ENCODE results near the gene RECK. TPM values are rescaled to one million over a fixed set of nuclear protein-coding genes. Genes with fewer than 3 reads are reported as not detected.
"Not testable (repeated sequence)": the region's sequence is repeated elsewhere in the genome, so short reads cannot be mapped to it uniquely, and the experiment has no call there.

Gene RECK, protein sequence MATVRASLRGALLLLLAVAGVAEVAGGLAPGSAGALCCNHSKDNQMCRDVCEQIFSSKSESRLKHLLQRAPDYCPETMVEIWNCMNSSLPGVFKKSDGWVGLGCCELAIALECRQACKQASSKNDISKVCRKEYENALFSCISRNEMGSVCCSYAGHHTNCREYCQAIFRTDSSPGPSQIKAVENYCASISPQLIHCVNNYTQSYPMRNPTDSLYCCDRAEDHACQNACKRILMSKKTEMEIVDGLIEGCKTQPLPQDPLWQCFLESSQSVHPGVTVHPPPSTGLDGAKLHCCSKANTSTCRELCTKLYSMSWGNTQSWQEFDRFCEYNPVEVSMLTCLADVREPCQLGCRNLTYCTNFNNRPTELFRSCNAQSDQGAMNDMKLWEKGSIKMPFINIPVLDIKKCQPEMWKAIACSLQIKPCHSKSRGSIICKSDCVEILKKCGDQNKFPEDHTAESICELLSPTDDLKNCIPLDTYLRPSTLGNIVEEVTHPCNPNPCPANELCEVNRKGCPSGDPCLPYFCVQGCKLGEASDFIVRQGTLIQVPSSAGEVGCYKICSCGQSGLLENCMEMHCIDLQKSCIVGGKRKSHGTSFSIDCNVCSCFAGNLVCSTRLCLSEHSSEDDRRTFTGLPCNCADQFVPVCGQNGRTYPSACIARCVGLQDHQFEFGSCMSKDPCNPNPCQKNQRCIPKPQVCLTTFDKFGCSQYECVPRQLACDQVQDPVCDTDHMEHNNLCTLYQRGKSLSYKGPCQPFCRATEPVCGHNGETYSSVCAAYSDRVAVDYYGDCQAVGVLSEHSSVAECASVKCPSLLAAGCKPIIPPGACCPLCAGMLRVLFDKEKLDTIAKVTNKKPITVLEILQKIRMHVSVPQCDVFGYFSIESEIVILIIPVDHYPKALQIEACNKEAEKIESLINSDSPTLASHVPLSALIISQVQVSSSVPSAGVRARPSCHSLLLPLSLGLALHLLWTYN
- total RNA-seq (10 to 100 TPM in 2 of 5 donors, 1 to 10 TPM in 3; 8.9 to 11.4 (median 9.9) TPM), total RNA-seq (2.1 to 30.2 (median 14.4) reads per million in 29 experiments)
- total RNA-seq (2013), result 10.2 TPM

DNA sequence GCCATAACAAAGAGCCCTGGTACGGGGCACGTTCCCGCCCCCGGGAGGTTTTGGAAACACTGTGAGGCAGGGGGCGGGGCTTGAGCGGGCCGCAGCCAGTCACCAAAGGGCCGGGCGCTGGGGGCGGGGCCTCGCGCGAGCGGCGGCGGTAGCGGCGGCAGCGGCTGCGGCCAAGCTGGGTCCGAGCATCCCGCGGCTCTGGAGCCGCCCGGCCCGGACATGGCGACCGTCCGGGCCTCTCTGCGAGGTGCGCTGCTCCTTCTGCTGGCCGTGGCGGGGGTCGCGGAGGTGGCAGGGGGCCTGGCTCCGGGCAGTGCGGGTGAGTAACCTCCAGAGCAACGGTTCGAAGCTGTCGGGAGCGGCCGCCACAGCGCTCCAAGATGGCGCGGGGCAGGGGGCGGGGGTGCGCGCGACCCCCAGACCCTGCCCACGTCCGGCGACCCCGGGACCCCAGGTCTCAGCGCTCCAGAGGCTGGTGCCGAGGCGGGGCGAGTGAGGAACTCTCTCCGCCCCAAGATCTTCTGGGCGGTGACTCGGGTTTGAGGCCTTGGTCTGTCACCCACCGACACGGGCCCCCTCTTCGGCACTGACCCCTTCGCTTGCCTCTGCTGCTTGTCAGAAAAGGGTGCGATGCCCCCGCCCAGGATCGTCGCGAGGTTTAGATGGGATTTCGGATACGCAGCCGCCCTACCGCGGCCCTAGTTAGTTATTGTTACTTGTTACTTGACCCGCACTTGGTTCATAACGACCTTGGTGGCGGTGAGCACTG lies at the start of gene RECK:
Gene RECK (plus strand): TSS at position 134 of the 769 bp plus-strand sequence. CDS start 86 bp downstream, at position 220.
- CTCF ChIA-PET, result interaction anchor here in 1 of 2 donors (1.6 kb wide), 1 partner anchor 8 kb away, joined by 5 read pairs; no protein-coding TSS in a partner anchor
- WGBS (ENCODE audit: insufficient coverage), result under 1% methylated on average over 75 of the region's 77 CpGs
- Histone ChIP-seq H3K4me1 (ENCODE audit: control insufficient read depth in 1 of 2, extremely low read depth in 1 of 2, insufficient read depth in 2 of 2, low read length in 2 of 2) (peaks cover 22 to 28% of the 10 kb centered on the region in 2 experiments), H3K9me3 (no peaks in the 10 kb centered on the region), H3K4me3 (ENCODE audit: control insufficient read depth in 1 of 2, extremely low read depth in 1 of 2, low read length in 1 of 2) (peak within 1 kb of the TSS; percentile 84 to 85), H3K36me3 (ENCODE audit: control insufficient read depth in 2 of 2, extremely low read depth in 1 of 2, insufficient read depth in 1 of 2, low read length in 1 of 2) (no peaks in the 10 kb centered on the region), H3K27me3 (replicated peaks in 1 of 2; ENCODE audit: control insufficient read depth in 2 of 2, extremely low read depth in 1 of 2, insufficient read depth in 2 of 2, low read length in 1 of 2) (peaks cover 0 to 4% of the 10 kb centered on the region in 2 experiments), H3K27ac (ENCODE audit: low read length) (peak within 1 kb of the TSS; percentile 38)
- peak; percentile 92 to 94 (median 94) for ATAC-seq (replicated peaks in 1 of 4)
- Mint-ChIP-seq H3K27ac (peak within 1 kb of the TSS; percentile 46 to 71), H3K4me1 (peaks cover 46 to 48% (median 47%) of the 10 kb centered on the region in 3 donors), H3K36me3 (no peaks in the 10 kb centered on the region), H3K27me3 (no peaks in the 10 kb centered on the region), H3K9me3 (no peaks in the 10 kb centered on the region), H3K4me3 (peak within 1 kb of the TSS; percentile 83 to 93 (median 87))
- POLR2A ChIA-PET, result interaction anchor here in 1 of 2 donors (0.6 kb wide), 1 partner anchor 108 kb away, joined by 7 read pairs; no protein-coding TSS in a partner anchor
- peak; percentile 60 to 90 (median 78) for DNase-seq

DNA sequence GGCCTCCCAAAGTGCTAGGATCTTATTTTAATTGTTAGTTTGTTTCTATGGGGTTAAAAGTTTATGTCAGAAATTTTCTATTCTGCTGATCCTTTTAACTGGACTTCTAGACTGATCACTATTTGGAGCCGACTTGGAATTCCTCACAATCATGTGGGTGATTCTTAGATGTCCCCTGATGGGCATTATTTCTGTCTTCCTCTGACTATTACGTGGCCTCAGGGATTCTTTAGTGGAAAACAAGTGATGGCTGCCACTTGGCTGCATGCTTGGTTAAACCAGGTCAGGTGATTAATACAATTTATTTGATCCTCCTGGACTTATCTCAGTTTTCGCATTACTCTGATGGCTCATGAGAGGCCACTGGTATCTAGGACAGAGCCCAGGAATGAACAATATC lies 46.6 kb upstream of the RECK start:
- CTCF ChIA-PET, result interaction anchor here in 1 of 2 donors (1.0 kb wide), 1 partner anchor 579 kb away, joined by 3 read pairs; no protein-coding TSS in a partner anchor
- no peaks in the 10 kb centered on the region for H3K4me1 Mint-ChIP-seq
- H3K9me3 Mint-ChIP-seq, result no peaks in the 10 kb centered on the region
- Histone ChIP-seq H3K27ac (ENCODE audit: low read length) (no peak overlapping the region), H3K4me1 (ENCODE audit: control insufficient read depth in 1 of 2, extremely low read depth in 1 of 2, insufficient read depth in 2 of 2, low read length in 2 of 2) (no peaks in the 10 kb centered on the region), H3K27me3 (replicated peaks in 1 of 2; ENCODE audit: control insufficient read depth in 2 of 2, extremely low read depth in 1 of 2, insufficient read depth in 2 of 2, low read length in 1 of 2) (peaks cover 0 to 3% of the 10 kb centered on the region in 2 experiments), H3K36me3 (ENCODE audit: control insufficient read depth in 2 of 2, extremely low read depth in 1 of 2, insufficient read depth in 1 of 2, low read length in 1 of 2) (no peaks in the 10 kb centered on the region), H3K4me3 (ENCODE audit: control insufficient read depth in 1 of 2, extremely low read depth in 1 of 2, low read length in 1 of 2) (no peak overlapping the region), H3K9me3 (no peaks in the 10 kb centered on the region)
- no peak overlapping the region for H3K27ac Mint-ChIP-seq
- WGBS (ENCODE audit: insufficient coverage), result 80% methylated on average over 2 of the region's 3 CpGs
- no peak for ATAC-seq (replicated peaks in 1 of 4)
- peaks cover 25 to 27% of the 10 kb centered on the region in 2 donors for H3K27me3 Mint-ChIP-seq
- POLR2A ChIA-PET, result no interaction called here
- H3K36me3 Mint-ChIP-seq, result no peaks in the 10 kb centered on the region
- no peak overlapping the region for H3K4me3 Mint-ChIP-seq
- no peak for DNase-seq

DNA sequence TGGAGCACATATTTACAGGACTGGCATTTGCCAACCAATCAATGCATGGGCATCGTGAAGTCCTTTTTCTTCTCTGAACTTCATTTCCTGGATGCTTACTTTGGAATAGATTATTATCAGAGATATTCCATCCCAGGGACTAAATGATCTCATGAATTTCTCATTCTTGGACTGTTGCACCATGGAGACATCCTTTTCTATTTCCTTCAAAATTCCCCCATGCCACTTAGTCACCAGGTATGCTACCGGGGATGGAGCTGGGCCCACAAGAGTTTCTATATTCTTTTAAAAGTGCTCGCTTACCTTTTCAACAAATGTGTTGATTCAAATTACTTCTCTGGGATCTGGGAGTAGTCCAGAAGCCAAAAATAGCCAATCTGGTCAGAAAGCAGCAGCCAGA lies 43.6 kb upstream of the RECK start:
- H3K36me3 Mint-ChIP-seq; POLR2A ChIA-PET; DNase-seq; CTCF ChIA-PET; H3K4me1 Mint-ChIP-seq; H3K27ac ChIP-seq (ENCODE audit: low read length); H3K9me3 Mint-ChIP-seq; H3K4me3 Mint-ChIP-seq; ATAC-seq (replicated peaks in 1 of 4); H3K36me3 ChIP-seq (ENCODE audit: control insufficient read depth in 2 of 2, extremely low read depth in 1 of 2, insufficient read depth in 1 of 2, low read length in 1 of 2); H3K4me1 ChIP-seq (ENCODE audit: control insufficient read depth in 1 of 2, extremely low read depth in 1 of 2, insufficient read depth in 2 of 2, low read length in 2 of 2); H3K9me3 ChIP-seq; H3K4me3 ChIP-seq (ENCODE audit: control insufficient read depth in 1 of 2, extremely low read depth in 1 of 2, low read length in 1 of 2); H3K27me3 ChIP-seq (replicated peaks in 1 of 2; ENCODE audit: control insufficient read depth in 2 of 2, extremely low read depth in 1 of 2, insufficient read depth in 2 of 2, low read length in 1 of 2); H3K27ac Mint-ChIP-seq: not testable (repeated sequence)
- H3K27me3 Mint-ChIP-seq, result peaks cover 22 to 29% of the 10 kb centered on the region in 2 donors
- WGBS (ENCODE audit: insufficient coverage), result no CpG with 5 or more reads among the region's 3 CpGs

DNA sequence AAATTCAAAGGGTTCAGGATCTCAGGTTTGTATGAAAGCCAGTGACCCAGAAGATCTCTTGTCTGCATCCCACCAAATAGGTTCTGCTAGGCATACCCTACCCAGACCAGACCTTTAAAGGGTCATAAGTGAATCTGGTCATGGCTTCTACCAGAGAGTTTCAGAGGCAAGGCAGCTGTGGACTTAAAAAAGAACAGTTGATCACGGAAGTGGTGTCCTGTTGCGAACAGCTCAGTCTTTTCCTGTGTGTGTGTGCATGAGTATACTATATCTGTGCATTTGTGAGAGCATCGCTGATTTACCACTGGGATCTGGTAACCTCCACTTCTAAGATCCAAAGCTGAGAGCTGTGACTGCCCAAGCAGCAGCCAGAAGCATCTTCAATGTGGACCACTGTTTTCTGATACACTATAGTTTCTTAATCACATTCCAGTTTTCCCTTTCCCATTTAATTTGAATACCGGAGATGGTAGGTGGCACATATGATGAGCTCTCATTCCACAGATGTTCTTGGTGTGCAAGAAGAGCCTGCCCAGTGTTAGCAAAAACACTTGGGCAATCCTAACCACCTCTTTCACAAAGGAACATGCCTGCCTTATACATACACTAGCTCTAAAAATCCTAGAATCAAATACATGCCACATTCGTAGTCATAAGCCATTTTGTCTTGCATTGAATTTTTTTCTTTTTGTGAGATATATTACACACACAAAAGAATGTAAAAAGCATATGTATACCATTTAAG lies 42.6 kb upstream of the RECK start:
- no peaks in the 10 kb centered on the region for H3K9me3 ChIP-seq
- ChIA-PET POLR2A (no interaction called here), CTCF (interaction anchor here in 1 of 2 donors (1.5 kb wide), 1 partner anchor 91 kb away, joined by 3 read pairs; no protein-coding TSS in a partner anchor)
- DNase-seq (no peak), ATAC-seq (replicated peaks in 1 of 4) (no peak)
- no peaks in the 10 kb centered on the region for H3K4me1 ChIP-seq (ENCODE audit: control insufficient read depth in 1 of 2, extremely low read depth in 1 of 2, insufficient read depth in 2 of 2, low read length in 2 of 2)
- peaks cover 0 to 3% of the 10 kb centered on the region in 2 experiments for H3K27me3 ChIP-seq (replicated peaks in 1 of 2; ENCODE audit: control insufficient read depth in 2 of 2, extremely low read depth in 1 of 2, insufficient read depth in 2 of 2, low read length in 1 of 2)
- H3K36me3 ChIP-seq (ENCODE audit: control insufficient read depth in 2 of 2, extremely low read depth in 1 of 2, insufficient read depth in 1 of 2, low read length in 1 of 2), result no peaks in the 10 kb centered on the region
- Mint-ChIP-seq H3K9me3 (peaks cover 0 to 14% (median 10%) of the 10 kb centered on the region in 3 donors), H3K27ac (no peak overlapping the region), H3K36me3 (peaks cover 3% of the 10 kb centered on the region), H3K4me1 (no peaks in the 10 kb centered on the region), H3K4me3 (no peak overlapping the region), H3K27me3 (peaks cover 22 to 29% of the 10 kb centered on the region in 2 donors)
- no peak overlapping the region for H3K4me3 ChIP-seq (ENCODE audit: control insufficient read depth in 1 of 2, extremely low read depth in 1 of 2, low read length in 1 of 2)
- H3K27ac ChIP-seq (ENCODE audit: low read length), result no peak overlapping the region
- 50% methylated on average over 3 of the region's 5 CpGs for WGBS (ENCODE audit: insufficient coverage)

DNA sequence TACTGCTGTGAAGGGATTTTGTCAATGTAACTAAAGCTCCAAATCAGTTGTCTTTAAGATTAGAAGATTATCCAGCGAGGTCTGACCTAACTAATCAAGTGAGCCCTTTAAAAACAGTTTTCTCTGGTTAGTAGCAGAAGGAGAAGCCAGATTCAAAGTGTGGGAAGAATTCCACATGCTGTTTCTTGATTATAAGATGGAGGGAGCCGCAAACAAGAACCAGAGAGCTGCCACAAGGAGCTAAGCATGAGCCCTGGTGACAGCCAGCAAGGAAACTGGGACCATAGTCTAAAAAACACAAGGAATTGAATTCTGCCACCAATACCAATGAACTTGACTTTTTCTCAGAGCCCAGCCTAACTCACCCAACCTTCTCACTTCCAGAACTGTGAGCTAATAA lies 41.8 kb upstream of the RECK start:
- Mint-ChIP-seq H3K9me3 (peaks cover 0 to 14% (median 10%) of the 10 kb centered on the region in 3 donors), H3K4me1 (no peaks in the 10 kb centered on the region), H3K27me3 (peaks cover 27 to 28% of the 10 kb centered on the region in 2 donors), H3K4me3 (no peak overlapping the region), H3K27ac (no peak overlapping the region), H3K36me3 (peaks cover 3% of the 10 kb centered on the region)
- no peak for ATAC-seq (replicated peaks in 1 of 4)
- Histone ChIP-seq H3K9me3 (no peaks in the 10 kb centered on the region), H3K4me3 (ENCODE audit: control insufficient read depth in 1 of 2, extremely low read depth in 1 of 2, low read length in 1 of 2) (no peak overlapping the region), H3K27me3 (replicated peaks in 1 of 2; ENCODE audit: control insufficient read depth in 2 of 2, extremely low read depth in 1 of 2, insufficient read depth in 2 of 2, low read length in 1 of 2) (peaks cover 0 to 7% of the 10 kb centered on the region in 2 experiments), H3K27ac (ENCODE audit: low read length) (no peak overlapping the region), H3K36me3 (ENCODE audit: control insufficient read depth in 2 of 2, extremely low read depth in 1 of 2, insufficient read depth in 1 of 2, low read length in 1 of 2) (no peaks in the 10 kb centered on the region), H3K4me1 (ENCODE audit: control insufficient read depth in 1 of 2, extremely low read depth in 1 of 2, insufficient read depth in 2 of 2, low read length in 2 of 2) (no peaks in the 10 kb centered on the region)
- WGBS (ENCODE audit: insufficient coverage), result 50% methylated on average over 1 of the region's 2 CpGs
- ChIA-PET CTCF (interaction anchor here in 1 of 2 donors (0.6 to 1.5 kb wide), 2 partner anchors 92 to 186 kb away, joined by 3 to 6 read pairs; no protein-coding TSS in a partner anchor), POLR2A (no interaction called here)
- DNase-seq, result no peak

Data from T-cell (primary cell).